Right lobe of liver (tissue), 6 donors: Measurements from ENCODE around the gene UROS. TPM values are rescaled to one million over a fixed set of nuclear protein-coding genes. Genes with fewer than 3 reads are reported as not detected.

Experiments
- ATAC-seq, 4 donors: fragments of 200-7000 bp; cut with Tn5 transposase; one replicate each; pipeline ENCODE4 v1.9.1; 2020; ENCODE audit warnings: mild to moderate bottlenecking in 4 of 4, moderate library complexity in 4 of 4
- DNase-seq, 3 donors: peaks; one replicate each; pipeline ENCODE4 v3.0.0-alpha.2; 2020
- H3K27ac ChIP-seq, 3 donors: fragments of 200-600 bp; one replicate each; pipeline ENCODE4 v1.8.0; 2022
- H3K27me3 ChIP-seq, 2 donors: fragments of 200-600 bp; one replicate each; pipeline ENCODE4 v1.8.0; 2022
- H3K36me3 ChIP-seq, 4 donors: fragments of 200-600 bp; sonication (generic) in 1 of 4; one replicate each; pipeline versions ENCODE4 v1.5.1 to v1.8.0; 2017 to 2022; ENCODE audit warnings: control low read depth in 1 of 4
- H3K4me1 ChIP-seq, 4 donors: fragments of 200-600 bp; sonication (generic) in 1 of 4; one replicate each; pipeline versions ENCODE4 v1.5.1 to v1.8.0; 2017 to 2022; ENCODE audit warnings: control low read depth in 1 of 4
- H3K4me3 ChIP-seq, 3 donors: fragments of 200-600 bp; one replicate each; pipeline ENCODE4 v1.8.0; 2022
- H3K9me3 ChIP-seq, 4 donors: fragments of 200-600 bp; sonication (generic) in 1 of 4; one replicate each; pipeline versions ENCODE4 v1.5.1 to v1.8.0; 2017 to 2022; ENCODE audit warnings: control low read depth in 1 of 4
- POLR2A ChIP-seq: fragments of 450-650 bp; IDR thresholded peaks from one replicate; pipeline ENCODE4 v1.6.1; 2017; ENCODE audit warnings: antibody characterized with exemption, mild to moderate bottlenecking
- WGBS: methylation state at CpG from one replicate; pipeline ENCODE4 v1.1.6; 2018; ENCODE audit warnings: low coverage, low lambda C conversion rate; ENCODE audit not compliant: insufficient coverage; ENCODE audit errors: missing lambda C conversion rate; 5-methylcytosine and 5-hydroxymethylcytosine counted together
- intact Hi-C, 2 donors: fragments of 100-400 bp; cut with DNase I; formaldehyde crosslinking; loops; one replicate each; pipeline versions ENCODE4 v1.11.2 to v1.14.1; 2022
- total RNA-seq, 6 experiments: library from RNA; depleted of rRNA in 2 of 6; stranded (reverse); fragments of >200 nt in 2 of 6; fragmentation: NEBNext Ultra II Directional in 3 of 6; extraction: Animal tissue kit (Norgen Biotek cat#: 25700) in 3 of 6; gene quantifications; one replicate each; pipeline versions ENCODE4 v1.1.0 to v1.2.4, GENCODE V29; 2016 to 2023
- TF ChIP-seq, protein P1 (sequence below), 4 donors: fragments of 200-600 bp in 3 of 4; fragments of 450-650 bp in 1 of 4; IDR thresholded peaks; one replicate each; pipeline versions ENCODE4 v1.5.1 to v1.8.0; 2016 to 2022; ENCODE audit warnings: antibody characterized with exemption in 4 of 4, mild to moderate bottlenecking in 2 of 4
- donor health status: DM: no; HTN: yes; CAD: no.
- donor health status: DM: no; HTN: no; CAD: no.
- donor health status: DM: no; HTN: no; CAD: no.
- donor health status: DM: no; HTN: yes; CAD: no.
- donor health status: DM: no; HTN: yes; CAD: no.

Gene UROS
- total RNA-seq, 6 experiments from 2014 or later, result 23.5 to 52.5 (median 28.3) TPM

DNA sequence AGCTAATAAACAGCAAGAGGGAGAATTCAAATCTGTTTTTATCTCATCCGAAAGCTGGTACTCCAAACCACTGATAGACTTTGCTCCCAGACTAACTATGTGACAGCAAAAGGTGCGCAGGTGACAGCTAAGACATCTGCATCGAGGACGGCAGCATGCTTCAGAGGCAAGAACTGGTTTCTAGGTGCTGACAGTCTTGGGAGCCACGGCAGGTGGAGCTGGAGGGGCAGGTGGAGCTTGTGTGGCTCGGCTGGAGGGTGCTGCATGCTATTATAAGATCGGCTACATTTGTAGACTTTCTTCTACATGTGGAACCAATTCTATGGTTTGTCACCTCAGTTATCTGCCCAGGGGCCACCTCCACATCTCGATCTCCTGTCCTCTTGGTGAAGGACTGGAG, 25.6 kb downstream of the UROS start:
- no peak for DNase-seq
- 91% methylated on average over 8 of the region's 8 CpGs for WGBS

DNA sequence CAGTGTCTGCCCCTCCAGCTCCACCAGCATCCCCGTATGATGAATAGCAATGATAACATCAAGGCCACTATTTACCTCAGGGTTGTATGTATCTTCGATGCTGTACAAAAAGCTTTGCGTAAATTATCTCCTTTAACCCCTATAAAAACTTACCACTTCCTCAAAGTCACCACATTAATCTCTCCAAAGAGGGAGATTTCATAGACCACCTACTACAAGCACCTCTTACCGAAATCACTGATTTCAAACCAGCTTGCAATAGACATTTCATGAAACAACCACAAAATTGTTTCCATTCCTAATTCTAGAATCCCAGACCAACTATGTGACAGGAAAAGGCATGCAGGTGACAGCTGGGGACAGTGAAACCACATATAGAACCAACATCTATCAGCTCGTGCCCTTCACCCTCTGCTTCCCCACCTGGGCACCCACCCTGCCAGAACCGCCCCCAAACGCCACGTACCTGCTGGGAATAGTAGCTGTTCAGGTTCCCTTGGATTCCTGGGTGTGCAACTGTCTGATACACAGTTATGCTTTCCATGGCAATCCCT, 27.3 kb downstream of the UROS start:
- Histone ChIP-seq H3K4me1 (no peaks in the 10 kb centered on the region), H3K9me3 (no peaks in the 10 kb centered on the region), H3K36me3 (peaks cover 0 to 23% (median 0%) of the 10 kb centered on the region in 4 donors), H3K4me3 (no peak overlapping the region), H3K27me3 (no peaks in the 10 kb centered on the region), H3K27ac (no peak overlapping the region)
- intact Hi-C loops, result no loop called here
- no peak for ATAC-seq
- TF ChIP-seq POLR2A, result no peak
- TF ChIP-seq, protein P1, sequence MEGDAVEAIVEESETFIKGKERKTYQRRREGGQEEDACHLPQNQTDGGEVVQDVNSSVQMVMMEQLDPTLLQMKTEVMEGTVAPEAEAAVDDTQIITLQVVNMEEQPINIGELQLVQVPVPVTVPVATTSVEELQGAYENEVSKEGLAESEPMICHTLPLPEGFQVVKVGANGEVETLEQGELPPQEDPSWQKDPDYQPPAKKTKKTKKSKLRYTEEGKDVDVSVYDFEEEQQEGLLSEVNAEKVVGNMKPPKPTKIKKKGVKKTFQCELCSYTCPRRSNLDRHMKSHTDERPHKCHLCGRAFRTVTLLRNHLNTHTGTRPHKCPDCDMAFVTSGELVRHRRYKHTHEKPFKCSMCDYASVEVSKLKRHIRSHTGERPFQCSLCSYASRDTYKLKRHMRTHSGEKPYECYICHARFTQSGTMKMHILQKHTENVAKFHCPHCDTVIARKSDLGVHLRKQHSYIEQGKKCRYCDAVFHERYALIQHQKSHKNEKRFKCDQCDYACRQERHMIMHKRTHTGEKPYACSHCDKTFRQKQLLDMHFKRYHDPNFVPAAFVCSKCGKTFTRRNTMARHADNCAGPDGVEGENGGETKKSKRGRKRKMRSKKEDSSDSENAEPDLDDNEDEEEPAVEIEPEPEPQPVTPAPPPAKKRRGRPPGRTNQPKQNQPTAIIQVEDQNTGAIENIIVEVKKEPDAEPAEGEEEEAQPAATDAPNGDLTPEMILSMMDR (IDR thresholded peaks at IDR 0.05), result no peak
- 98% methylated on average over 4 of the region's 8 CpGs for WGBS
- DNase-seq, result no peak

More for the DNA sequence above, 25.6 kb downstream of the UROS start:
- Histone ChIP-seq H3K27me3 (no peaks in the 10 kb centered on the region), H3K36me3 (peaks cover 0 to 14% (median 0%) of the 10 kb centered on the region in 4 donors), H3K9me3 (no peaks in the 10 kb centered on the region), H3K27ac (no peak overlapping the region), H3K4me1 (no peaks in the 10 kb centered on the region), H3K4me3 (no peak overlapping the region)
- intact Hi-C loops, result no loop called here
- no peak for ATAC-seq
- TF ChIP-seq, protein P1 (IDR thresholded peaks at IDR 0.05), result no peak
- TF ChIP-seq POLR2A, result no peak

DNA sequence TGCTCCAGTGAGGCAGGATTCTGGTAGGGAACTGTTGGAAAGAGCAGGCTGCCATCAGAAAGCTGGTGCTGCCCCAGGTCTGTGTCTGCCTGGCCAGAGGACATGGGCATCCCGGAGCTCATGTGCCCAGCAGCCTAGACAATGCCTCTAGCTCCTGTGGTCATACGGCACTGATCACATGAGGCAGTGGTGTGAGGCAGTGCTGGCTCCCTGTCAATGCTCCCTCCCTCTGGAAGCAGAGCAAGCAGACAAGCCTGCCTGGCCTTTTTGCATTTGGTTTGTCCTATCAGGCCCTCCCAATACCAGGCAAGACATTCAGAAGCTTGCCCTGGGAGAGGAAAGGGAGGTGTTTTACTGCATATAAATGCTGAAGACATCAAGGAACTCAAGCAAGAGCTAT, 27.9 kb downstream of the UROS start:
- H3K4me3 ChIP-seq, result no peak overlapping the region
- no peaks in the 10 kb centered on the region for H3K9me3 ChIP-seq
- H3K27me3 ChIP-seq, result no peaks in the 10 kb centered on the region
- DNase-seq, result no peak
- ATAC-seq, result no peak
- intact Hi-C loops, result no loop called here
- no peaks in the 10 kb centered on the region for H3K4me1 ChIP-seq
- H3K27ac ChIP-seq, result no peak overlapping the region
- peaks cover 0 to 23% (median 0%) of the 10 kb centered on the region in 4 donors for H3K36me3 ChIP-seq
- TF ChIP-seq POLR2A, result no peak
- TF ChIP-seq, protein P1 (IDR thresholded peaks at IDR 0.05), result no peak
- WGBS, result no CpG with 5 or more reads among the region's 2 CpGs

DNA sequence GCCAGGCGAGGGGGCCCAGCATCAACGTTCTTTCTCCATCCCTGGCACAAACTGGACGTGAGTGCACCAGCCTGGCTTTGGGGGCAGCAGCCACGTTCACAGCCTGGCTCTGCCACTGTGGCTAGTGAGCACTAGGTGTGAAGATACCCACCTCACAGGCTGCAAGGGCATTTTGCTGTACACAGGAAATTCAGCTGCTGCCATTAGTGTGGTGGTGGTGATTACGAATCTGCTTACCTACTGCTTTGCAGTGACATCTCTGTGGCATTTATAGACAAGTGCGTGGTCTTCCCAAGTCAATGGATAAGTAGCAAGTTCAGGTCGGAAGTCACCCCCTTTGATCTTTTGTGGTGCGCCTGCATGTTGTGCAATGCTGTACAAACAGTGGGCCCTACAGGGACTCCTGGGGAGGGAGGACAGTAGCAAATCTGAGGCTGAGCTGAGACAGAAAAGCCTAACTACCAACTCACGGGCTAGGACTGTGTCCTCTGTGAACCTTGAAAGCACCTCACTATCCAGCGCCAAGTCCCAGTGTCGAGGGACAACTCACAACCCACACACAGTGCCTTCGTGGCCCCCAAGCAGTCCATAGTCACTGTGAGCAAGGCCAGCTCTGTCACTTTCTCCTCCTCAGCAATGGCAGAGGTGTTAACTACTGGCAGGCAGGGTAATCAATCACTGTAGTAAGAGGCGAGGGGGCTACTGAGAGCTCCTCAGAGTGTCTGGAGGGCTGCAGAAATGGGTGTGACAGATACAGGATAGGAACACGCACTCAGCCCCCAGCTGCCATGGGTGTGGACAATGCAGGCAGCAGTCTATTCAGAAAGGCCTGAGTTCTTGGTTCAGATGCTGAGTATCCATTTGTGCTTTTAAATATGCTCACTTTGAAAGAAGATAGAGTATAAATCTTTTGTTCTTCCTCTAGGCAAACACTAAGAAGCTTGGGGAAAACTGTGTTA, 30.4 kb downstream of the UROS start:
- H3K4me3 ChIP-seq, result no peak overlapping the region
- no peaks in the 10 kb centered on the region for H3K4me1 ChIP-seq
- intact Hi-C loops, result no loop called here
- H3K36me3 ChIP-seq, result peaks cover 0 to 23% (median 0%) of the 10 kb centered on the region in 4 donors
- DNase-seq (no peak), ATAC-seq (peak in 1 of 4 donors; percentile 26)
- H3K27ac ChIP-seq, result no peak overlapping the region
- no peaks in the 10 kb centered on the region for H3K9me3 ChIP-seq
- WGBS, result 70% methylated on average over 4 of the region's 14 CpGs
- H3K27me3 ChIP-seq, result no peaks in the 10 kb centered on the region
- TF ChIP-seq, protein P1 (IDR thresholded peaks at IDR 0.05), result no peak
- no peak for TF ChIP-seq POLR2A
